Measurements from ENCODE around the gene COL8A2. TPM values are rescaled to one million over a fixed set of nuclear protein-coding genes. Genes with fewer than 3 reads are reported as not detected.
A peak's percentile ranks its signal among the peaks of the same experiment; 100 is the strongest.

COL8A2 gene
- 1.9 TPM for total RNA-seq

DNA sequence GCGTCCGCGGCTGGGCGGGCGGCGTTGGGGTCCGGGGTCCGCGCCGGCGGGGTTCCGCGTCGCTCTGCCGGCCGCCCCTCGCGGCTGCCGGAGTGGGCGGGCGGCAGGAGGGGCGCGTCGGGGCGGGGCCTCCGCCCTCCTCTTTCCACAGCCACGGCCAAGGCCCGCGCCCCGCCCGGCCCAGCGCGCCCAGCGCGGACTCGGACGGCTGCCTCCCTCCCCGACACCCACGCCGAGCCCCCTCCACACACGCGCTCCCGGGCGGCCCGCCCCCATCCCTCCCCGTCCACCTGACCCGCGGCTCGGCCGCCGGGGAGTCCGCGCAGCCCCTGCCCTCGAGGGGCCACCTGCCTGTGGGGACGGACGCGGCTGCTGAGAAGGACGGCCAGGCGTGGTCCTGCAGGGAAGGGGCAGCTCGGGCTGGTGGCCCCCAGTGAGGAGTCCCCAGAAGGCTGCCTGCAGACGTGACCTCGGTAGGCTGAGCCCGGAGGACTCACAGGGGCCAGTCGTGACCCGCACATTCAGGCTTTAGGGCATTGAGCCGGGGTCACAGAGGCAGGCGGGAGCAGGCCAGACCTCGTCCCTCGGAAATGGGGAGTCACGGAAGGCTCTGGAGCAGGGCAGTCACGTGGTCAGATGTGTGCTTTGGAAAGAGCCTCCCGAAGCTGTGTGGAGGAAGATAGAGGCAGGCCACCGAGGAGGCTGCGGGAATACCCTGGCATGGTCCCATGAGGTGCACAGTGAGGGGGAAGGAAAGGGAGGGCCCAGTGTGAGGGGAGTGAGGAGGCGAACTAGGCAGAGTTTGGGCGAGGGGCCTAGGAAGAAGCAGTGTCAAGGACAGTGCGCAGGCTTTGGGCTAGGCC is at the start of gene COL8A2:
COL8A2 (minus strand) TSS at position 94 of the 863 bp plus-strand sequence. CDS start 24,980 bp downstream, outside the sequence.
- Histone ChIP-seq H3K27me3 (ENCODE audit: insufficient read depth, low read length) (peaks cover 3% of the 10 kb centered on the region), H3K4me3 (ENCODE audit: low read length) (no peak within 1 kb of the TSS), H3K9me3 (ENCODE audit: low read depth, low read length) (no peaks in the 10 kb centered on the region), H3K4me1 (ENCODE audit: insufficient read depth, low read length) (peaks cover 45% of the 10 kb centered on the region)

DNA sequence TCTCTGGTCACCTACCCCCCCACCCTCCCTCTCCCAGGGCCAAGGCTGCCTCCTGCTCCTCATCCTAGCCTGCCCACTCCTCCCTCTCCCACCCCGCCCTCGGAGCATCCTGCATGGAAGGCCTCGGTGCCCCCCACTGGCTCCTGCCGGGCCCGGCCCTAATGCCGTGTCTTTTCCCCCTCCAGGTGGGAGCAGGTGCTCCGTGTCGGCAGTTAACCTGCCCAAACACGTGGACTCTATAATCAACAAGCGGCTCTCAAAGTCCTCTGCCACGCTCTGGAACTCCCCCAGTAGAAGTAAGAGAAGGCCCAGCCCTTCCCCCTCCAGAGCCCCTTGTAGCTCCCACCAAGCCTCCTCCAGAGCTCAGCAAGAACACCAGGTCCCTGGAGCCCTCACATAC is 49.7 kb upstream of the COL8A2 start:
- no peak overlapping the region for H3K4me3 ChIP-seq (ENCODE audit: low read length)
- no peaks in the 10 kb centered on the region for H3K27me3 ChIP-seq (ENCODE audit: insufficient read depth, low read length)
- peaks cover under 1% of the 10 kb centered on the region for H3K4me1 ChIP-seq (ENCODE audit: insufficient read depth, low read length)
- no peaks in the 10 kb centered on the region for H3K9me3 ChIP-seq (ENCODE audit: low read depth, low read length)

DNA sequence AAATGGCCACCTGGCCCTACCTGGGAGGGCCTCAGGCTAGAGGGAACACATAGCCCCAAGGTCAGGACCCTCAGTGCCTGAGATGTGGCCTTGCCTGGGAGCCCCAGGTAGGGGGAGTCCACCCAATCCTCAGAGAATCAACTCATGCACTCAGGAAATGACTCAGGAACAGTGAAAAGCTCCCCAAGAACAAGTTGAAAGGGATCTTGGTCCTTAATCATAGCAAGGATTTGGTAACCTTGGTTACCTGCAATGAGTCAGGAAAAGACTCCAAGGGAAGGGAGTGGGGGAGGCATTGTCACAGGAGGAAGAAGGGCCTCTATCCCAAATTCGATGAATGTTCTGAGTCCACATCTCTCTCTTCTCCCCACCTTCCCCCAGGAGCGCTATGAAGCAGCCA is 48.0 kb upstream of the COL8A2 start:
- Histone ChIP-seq H3K4me3 (ENCODE audit: low read length) (no peak overlapping the region), H3K4me1 (ENCODE audit: insufficient read depth, low read length) (peaks cover 4% of the 10 kb centered on the region), H3K27me3 (ENCODE audit: insufficient read depth, low read length) (no peaks in the 10 kb centered on the region), H3K9me3 (ENCODE audit: low read depth, low read length) (no peaks in the 10 kb centered on the region)

DNA sequence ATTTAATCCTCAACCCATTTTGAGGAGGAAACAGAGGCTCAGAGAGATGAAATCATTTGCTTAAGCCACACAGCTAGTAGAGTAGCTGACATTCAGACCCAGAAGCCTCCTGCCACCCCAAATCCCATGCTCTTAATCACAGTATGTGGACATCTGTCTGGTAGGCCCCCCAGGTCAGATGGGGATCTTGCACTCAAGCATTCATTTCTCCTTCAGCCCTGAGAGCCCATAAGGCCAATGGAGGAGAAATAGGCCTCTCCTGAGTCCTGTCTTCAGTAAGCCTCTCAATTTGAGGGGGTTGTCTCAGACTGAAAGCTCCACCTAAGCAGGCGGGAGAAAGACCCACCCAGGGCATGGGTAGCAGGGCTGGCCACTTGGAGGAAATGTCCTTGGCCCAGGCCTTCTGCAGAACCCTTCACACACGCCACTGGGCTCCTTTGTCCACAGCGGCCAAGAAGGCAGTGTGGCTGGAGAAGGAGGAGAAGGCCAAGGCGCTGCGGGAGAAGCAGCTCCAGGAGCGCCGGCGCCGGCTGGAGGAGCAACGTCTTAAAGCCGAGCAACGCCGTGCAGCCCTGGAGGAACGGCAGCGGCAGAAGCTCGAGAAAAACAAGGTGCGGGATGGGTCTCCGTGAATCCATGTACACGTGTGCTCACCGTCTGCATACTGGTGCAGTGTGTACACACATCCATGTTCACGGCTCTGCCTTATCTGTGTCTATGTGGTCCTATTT is 47.2 kb upstream of the COL8A2 start:
- peaks cover 11% of the 10 kb centered on the region for H3K4me1 ChIP-seq (ENCODE audit: insufficient read depth, low read length)

DNA sequence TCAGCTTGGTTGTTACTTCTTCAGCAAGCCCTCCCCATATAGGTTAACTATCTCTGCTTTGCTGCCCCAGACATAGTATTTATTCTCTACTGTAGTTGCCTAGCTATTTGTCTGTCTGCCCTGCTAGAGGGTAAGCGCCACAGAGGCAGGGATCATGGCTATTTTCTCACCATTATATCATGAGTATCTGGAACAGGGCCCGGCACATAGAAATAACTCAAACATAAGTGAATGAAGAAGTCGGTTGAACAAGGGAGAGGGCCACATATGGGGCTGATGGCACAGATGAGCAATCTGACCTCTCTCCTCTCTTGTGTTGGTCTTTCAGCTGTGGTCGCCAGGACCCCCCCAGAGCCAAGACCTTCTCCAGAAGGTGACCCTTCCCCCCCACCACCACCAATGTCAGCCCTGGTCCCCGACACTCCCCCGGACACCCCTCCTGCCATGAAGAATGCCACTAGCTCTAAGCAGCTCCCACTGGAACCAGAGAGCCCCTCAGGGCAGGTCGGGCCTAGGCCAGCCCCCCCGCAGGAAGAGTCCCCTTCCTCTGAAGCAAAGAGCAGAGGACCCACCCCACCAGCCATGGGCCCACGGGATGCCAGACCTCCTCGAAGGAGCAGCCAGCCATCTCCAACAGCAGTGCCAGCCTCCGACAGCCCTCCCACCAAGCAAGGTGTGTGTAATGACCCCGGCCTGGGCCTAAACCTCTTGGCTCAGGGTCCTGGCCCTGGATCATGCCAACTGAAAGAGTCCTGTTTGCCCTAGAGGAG is 45.8 kb upstream of the COL8A2 start:
- Histone ChIP-seq H3K4me1 (ENCODE audit: insufficient read depth, low read length) (peaks cover 18% of the 10 kb centered on the region), H3K27me3 (ENCODE audit: insufficient read depth, low read length) (no peaks in the 10 kb centered on the region), H3K9me3 (ENCODE audit: low read depth, low read length) (no peaks in the 10 kb centered on the region), H3K4me3 (ENCODE audit: low read length) (no peak overlapping the region)

More for the DNA sequence above, 47.2 kb upstream of the COL8A2 start:
- no peaks in the 10 kb centered on the region for H3K9me3 ChIP-seq (ENCODE audit: low read depth, low read length)
- no peaks in the 10 kb centered on the region for H3K27me3 ChIP-seq (ENCODE audit: insufficient read depth, low read length)
- H3K4me3 ChIP-seq (ENCODE audit: low read length), result no peak overlapping the region

DNA sequence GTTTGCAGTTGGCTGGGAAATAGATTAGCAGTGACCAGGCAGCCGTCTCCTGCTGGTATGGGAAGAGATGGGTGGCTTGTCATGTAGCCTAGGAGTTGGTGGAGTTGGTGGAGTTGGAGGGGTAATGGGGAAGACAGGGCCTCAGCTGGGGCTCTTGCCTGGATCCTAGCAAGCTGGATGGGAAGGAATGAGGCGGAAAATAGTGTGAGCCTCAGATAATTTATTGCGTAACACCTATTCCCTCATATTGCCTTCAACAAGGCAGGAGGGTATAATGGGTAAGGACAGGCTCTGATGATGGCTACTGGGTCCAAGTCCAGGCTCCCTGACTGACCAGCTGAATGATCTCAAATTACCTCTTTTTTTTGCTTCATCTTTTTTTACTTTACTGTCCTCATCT is 43.5 kb upstream of the COL8A2 start:
- Histone ChIP-seq H3K9me3 (ENCODE audit: low read depth, low read length) (no peaks in the 10 kb centered on the region), H3K4me3 (ENCODE audit: low read length) (no peak overlapping the region), H3K27me3 (ENCODE audit: insufficient read depth, low read length) (no peaks in the 10 kb centered on the region), H3K4me1 (ENCODE audit: insufficient read depth, low read length) (peaks cover 36% of the 10 kb centered on the region)

DNA sequence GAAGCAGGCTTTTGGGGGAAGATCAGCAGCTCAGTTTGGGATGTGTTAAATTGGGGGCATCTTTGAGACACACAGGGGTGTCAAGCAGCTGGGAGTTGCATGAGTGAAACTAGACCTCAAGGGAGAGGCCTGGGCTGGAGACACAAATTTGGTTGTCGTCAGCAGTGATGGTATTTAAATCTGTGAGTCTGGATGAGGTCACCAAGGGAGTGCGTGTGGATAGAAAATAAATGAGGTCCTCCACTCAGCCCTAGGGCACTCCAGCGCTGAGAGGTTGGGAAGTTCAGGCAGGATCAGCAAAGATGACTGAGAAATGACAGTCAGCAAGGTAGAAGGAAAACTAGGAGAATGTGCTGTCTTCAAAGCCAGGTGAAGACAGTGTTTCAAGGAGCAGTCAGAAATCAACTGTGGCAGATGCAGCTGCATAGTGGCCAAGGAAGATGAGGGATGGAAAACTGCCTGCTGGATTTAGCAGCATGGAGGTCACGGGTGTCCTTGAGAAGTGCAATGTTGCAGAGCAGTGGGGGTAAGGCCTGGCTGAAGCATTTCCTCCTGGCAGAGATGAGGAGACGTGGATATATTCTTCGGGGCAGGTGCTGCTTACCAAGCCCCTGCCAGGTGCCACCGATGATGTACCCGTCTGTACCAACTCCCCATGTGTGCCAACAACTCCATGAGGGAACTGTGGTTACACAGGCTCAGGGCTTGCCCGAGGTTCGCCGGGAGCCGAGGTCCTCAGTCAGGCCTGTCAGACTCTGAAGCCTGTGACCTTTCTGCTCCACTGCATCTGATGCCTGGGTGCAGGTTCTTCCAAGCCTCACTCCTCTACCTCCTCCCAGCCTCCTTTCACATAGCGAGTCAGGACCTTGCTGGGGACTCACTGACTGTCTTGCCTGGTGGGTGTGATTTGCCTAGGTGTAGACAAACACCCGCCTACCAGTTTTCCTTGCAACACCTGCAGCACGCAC is 42.2 kb upstream of the COL8A2 start:
- Histone ChIP-seq H3K4me1 (ENCODE audit: insufficient read depth, low read length) (peaks cover 45% of the 10 kb centered on the region), H3K4me3 (ENCODE audit: low read length) (no peak overlapping the region), H3K27me3 (ENCODE audit: insufficient read depth, low read length) (no peaks in the 10 kb centered on the region), H3K9me3 (ENCODE audit: low read depth, low read length) (no peaks in the 10 kb centered on the region)

DNA sequence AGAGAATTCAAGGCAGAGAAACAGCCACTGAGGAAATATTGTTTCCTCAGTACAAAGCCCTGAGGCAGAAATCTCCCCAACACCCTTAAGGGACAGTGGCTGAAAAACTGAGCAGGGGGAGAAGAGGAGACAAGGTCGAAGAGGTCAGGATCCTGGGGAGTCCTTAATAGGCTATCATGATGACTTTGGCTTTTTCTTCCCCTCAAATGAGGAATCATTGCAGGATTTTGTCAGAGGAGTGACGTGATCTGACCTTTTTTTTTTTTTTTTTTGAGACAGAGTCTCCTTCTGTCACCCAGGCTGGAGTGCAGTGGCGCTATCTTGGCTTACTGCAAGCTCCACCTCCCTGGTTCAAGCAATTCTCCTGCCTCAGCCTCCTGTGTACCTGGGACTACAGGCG is 41.1 kb upstream of the COL8A2 start:
- Histone ChIP-seq H3K4me3 (ENCODE audit: low read length) (no peak overlapping the region), H3K4me1 (ENCODE audit: insufficient read depth, low read length) (peaks cover 56% of the 10 kb centered on the region), H3K27me3 (ENCODE audit: insufficient read depth, low read length) (no peaks in the 10 kb centered on the region), H3K9me3 (ENCODE audit: low read depth, low read length) (no peaks in the 10 kb centered on the region)

DNA sequence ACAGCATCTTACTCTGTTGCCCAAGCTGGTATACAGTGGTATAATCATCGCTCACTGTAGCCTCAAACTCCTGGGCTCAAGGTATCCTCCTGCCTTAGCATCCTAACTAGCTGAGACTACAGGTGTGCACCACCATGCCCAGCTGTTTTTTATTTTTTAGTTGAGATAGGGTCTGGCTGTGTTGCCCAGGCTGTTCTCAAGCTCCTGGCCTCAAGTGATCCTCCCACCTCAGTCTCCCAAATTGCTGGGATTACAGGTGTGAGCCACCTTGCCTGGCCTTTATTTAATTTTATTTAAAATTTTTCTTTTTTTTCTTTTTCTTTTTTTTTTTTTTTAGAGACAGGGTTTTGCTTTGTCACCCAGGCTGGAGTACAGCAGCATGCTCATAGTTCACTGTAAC is 40.1 kb upstream of the COL8A2 start:
- Histone ChIP-seq H3K9me3 (ENCODE audit: low read depth, low read length) (no peaks in the 10 kb centered on the region), H3K4me1 (ENCODE audit: insufficient read depth, low read length) (peaks cover 66% of the 10 kb centered on the region), H3K27me3 (ENCODE audit: insufficient read depth, low read length) (no peaks in the 10 kb centered on the region), H3K4me3 (ENCODE audit: low read length) (no peak overlapping the region)

DNA sequence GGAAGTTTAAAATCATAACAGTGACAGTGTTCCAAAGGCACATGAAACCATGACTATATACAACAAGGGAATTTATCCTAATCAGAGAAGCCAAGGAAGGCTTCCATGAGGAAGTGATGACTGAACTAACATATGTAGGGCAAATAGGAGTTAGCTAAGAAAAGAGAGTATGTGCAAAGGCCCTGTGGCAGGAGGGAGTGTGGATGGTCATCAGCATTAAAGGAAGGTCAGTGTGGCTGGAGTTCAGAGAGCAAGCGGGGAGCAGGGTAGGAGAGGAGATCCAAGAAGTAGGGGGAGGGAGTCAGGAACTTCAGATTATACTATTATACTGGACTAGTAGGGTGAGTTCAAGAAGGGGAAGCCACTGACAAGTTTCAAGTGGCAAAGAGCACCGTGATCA is 39.3 kb upstream of the COL8A2 start:
- H3K4me3 ChIP-seq (ENCODE audit: low read length), result no peak overlapping the region
- peaks cover 70% of the 10 kb centered on the region for H3K4me1 ChIP-seq (ENCODE audit: insufficient read depth, low read length)

DNA sequence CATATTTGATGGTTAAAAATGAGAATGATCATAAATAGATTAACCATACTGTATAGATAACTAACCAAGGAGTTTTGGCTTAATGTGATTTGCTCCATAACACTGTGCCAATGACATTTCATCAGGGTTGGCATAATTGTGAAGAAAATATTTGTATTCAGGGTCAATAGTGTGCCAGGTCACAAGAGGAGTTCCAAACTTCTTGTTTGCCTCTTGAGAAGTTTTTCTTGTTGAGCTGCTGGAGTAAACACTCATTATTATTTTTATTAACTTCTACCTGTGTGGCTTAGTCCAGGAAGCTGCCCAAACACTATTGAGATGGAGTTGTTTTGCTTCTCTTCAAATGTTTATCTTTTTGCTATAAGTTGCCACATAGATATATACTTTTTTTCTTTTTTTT is 38.4 kb upstream of the COL8A2 start:
- no peaks in the 10 kb centered on the region for H3K9me3 ChIP-seq (ENCODE audit: low read depth, low read length)
- H3K27me3 ChIP-seq (ENCODE audit: insufficient read depth, low read length), result no peaks in the 10 kb centered on the region
- H3K4me1 ChIP-seq (ENCODE audit: insufficient read depth, low read length), result peaks cover 79% of the 10 kb centered on the region
- H3K4me3 ChIP-seq (ENCODE audit: low read length), result no peak overlapping the region

More for the DNA sequence above, 39.3 kb upstream of the COL8A2 start:
- H3K27me3 ChIP-seq (ENCODE audit: insufficient read depth, low read length), result no peaks in the 10 kb centered on the region
- H3K9me3 ChIP-seq (ENCODE audit: low read depth, low read length), result no peaks in the 10 kb centered on the region

DNA sequence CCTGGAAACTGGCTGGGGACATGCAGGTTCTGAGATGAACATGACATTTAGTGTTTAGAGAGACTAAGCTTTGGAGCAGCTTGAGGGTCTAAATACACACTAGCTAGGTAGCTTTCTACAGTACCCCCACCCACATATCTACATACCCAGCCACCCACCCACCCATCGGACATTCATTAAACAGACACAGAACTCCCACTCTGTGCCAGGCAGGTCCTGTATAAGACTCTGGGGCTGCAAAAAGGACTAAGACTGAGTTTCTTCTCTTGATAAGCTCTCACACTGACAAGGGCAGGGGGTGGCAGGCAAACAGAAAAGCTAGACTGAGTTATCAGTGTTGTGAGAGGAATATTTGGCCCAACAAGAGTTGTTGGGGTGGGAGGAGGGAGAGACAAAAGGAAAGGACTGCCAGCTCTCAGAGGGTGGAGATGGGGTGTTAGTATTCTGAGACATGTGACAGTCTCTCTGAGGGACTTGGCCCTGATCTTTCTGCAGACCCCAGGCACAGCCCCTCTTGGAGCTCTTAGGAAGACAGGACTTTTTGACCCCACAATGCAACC is 37.7 kb upstream of the COL8A2 start:
- no peaks in the 10 kb centered on the region for H3K9me3 ChIP-seq (ENCODE audit: low read depth, low read length)
- no peaks in the 10 kb centered on the region for H3K27me3 ChIP-seq (ENCODE audit: insufficient read depth, low read length)
- H3K4me1 ChIP-seq (ENCODE audit: insufficient read depth, low read length), result peaks cover 85% of the 10 kb centered on the region
- H3K4me3 ChIP-seq (ENCODE audit: low read length), result no peak overlapping the region

DNA sequence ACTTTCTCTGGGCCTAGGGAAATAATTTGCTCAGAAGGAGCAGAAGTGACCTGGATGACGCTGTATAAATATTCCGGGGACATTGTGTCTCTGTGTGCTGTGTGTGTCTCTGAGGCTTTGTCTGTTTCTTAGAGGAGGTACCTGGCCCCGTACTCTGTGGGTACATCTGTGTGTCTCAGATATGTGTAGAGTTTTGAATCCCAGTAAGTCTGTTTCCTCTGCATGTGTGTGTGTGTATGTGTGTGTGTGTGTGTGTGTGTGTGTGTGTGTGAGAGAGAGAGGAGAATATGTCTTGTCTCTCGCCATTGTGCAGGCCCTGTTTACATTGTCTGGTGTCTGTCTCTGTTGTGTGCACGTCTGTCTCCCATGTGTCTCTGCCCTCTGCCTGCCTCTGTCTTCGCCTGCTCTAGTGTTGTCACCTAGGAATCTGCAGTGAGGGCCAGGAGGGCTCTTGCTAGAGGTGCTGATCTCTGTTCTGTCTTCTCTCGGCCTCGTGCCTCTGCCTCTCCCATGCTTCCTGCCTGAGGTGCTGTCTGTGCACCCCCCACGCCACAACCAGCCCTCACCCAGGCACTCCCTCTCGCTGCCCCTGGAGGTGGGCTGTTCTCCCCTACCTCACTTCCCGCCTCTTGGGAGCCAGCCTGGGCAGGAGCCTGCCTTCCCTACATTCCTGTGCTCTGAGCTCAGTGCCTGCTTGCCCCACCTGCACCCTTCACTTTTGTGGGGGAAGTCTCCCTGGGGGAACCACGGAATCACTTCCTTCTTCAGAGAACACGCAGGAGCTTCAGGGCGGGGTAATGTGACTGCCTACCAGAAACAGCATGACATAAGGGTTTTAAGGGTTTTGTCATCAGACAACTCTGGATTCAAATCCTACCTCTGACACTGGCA is 36.9 kb upstream of the COL8A2 start:
- H3K4me3 ChIP-seq (ENCODE audit: low read length), result peak overlapping the region; percentile 31

More for the DNA sequence above, 36.9 kb upstream of the COL8A2 start:
- Histone ChIP-seq H3K9me3 (ENCODE audit: low read depth, low read length) (no peaks in the 10 kb centered on the region), H3K4me1 (ENCODE audit: insufficient read depth, low read length) (peaks cover 84% of the 10 kb centered on the region), H3K27me3 (ENCODE audit: insufficient read depth, low read length) (no peaks in the 10 kb centered on the region)

Measured in mononuclear cell (primary cell).